Measurements from ENCODE around the gene EIF5B.
"Not testable (repeated sequence)": the region's sequence is repeated elsewhere in the genome, so short reads cannot be mapped to it uniquely, and the experiment has no call there.

The EIF5B gene

DNA sequence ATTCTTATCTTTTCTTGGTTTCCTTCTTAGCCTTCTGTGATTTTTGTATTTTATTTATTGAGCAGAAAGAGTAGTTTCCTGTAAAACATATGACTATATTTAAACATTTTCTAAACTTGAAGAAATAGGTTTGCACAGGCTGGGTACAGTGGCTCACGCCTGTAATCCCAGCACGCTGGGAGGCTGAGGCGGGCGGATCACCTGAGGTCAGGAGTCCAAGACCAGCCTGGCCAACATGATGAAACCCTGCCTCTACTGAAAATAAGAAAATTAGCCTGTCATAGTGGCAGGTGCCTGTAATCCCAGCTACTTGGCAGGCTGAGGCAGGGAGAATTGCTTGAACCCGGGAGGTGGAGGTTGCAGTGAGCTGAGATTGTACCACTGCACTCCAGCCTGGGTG is 31.7 kb downstream of the EIF5B start:
- not testable (repeated sequence) for DNase-seq

GRCh38 chr2:99373144-99373543 is 36.0 kb downstream of the EIF5B start:
- DNase-seq = no peak

DNA sequence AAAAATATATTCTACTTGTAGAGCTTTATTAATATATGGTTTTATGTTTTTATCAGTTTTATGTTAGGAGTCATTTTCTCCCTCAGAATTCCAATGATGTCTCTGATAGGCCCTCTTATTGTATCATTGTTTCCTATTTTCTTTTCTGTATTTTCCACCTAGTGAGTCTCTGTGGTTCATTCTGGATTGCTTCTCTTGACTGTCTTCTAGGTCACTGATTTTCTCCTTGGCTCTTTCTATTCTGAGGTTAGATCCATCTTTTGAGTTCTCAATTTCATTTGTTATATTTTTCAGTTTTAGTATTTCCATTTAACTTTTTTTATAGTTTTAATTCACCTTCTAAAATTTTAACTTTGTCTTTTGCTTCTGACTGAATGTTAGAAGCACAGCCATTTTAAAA is 37.6 kb downstream of the EIF5B start:
- DNase-seq = no peak

DNA sequence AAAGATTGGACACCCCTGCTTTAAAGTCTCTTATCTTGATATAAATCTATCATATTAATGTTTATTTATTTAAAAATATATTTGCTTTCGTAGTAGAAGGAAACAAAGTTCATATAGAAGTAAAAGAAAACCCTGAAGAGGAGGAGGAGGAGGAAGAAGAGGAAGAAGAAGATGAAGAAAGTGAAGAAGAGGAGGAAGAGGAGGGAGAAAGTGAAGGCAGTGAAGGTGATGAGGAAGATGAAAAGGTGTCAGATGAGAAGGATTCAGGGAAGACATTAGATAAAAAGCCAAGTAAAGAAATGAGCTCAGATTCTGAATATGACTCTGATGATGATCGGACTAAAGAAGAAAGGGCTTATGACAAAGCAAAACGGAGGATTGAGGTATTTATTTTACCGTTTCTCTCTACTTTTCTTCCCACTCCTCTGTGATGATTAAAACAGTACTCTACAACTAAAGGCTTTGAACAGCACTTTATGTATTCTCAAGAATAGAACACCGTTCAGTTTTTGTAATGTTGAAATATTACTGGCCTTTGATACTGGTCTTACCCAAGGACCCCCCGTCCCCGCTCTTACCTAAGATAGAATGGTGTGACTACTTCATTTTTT is 39.2 kb downstream of the EIF5B start:
- DNase-seq = no peak

DNA sequence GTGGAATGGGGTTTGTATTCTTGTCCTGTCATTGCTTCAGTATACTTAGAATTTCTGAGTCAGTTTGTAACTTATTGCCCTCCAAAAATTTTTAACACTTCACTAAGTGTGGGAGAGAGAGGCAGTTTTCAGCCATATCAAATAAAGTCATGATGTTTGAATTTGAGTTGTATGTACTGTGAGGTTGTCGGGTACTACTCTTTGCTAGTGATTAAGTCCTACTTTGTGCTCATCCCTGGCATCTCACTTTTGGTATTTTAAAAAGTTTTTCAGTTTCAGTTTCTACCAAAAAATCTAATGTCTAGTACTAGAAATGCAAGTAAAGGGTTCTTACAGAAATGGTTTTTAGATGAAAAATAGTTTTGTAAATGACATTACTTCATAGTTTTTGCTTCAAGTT is 40.7 kb downstream of the EIF5B start:
- DNase-seq = no peak

GRCh38 chr2:99380376-99381010 is 43.3 kb downstream of the EIF5B start:
- DNase-seq = no peak

GRCh38 chr2:99382143-99382542 is 45.0 kb downstream of the EIF5B start:
- DNase-seq = no peak

- DNase-seq = no peak
Observed at GRCh38 chr2:99386011-99386410, 48.8 kb downstream of the EIF5B start.

DNA sequence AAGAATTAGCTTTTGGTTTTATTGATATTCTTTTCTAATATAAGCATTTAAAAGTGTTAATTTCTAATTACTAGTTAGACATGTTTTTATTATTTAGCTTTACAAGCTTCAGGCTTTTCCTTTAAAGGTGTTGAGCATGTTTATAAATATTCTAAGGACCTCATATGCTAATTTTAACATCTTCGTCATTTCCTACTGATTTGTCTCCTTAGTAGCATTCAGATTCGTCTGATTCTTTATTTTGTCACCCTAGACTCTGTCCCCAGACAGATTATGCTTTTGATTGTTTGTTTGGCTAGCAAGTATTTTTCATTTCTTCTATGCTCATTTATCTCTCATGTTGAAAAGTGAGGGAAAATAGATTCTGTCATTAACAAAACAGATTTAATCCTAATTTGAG is 51.7 kb downstream of the EIF5B start:
- DNase-seq = no peak

- no peak for DNase-seq
Observed at GRCh38 chr2:99389371-99389770, 52.2 kb downstream of the EIF5B start.

DNA sequence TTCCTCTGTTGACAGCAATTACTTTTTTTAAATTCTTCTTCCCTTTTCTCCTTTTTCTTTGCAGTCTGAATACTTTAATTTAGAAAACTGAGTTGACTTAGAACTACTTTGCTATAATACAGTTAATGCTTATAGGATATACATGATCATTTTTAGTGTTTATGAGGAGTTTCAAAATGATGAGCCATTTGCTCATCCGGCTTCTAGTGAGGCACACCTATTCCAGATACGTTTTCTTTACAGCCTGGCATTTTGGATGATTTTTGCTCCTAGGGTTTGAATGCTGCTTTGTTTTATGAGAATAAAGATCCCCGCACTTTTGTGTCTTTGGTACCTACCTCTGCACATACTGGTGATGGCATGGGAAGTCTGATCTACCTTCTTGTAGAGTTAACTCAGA is 52.8 kb downstream of the EIF5B start:
- DNase-seq = no peak

GRCh38 chr2:99395589-99396130 is 58.5 kb downstream of the EIF5B start:
- no peak for DNase-seq

GRCh38 chr2:99397266-99397920 is 60.2 kb downstream of the EIF5B start:
- DNase-seq = no peak

DNA sequence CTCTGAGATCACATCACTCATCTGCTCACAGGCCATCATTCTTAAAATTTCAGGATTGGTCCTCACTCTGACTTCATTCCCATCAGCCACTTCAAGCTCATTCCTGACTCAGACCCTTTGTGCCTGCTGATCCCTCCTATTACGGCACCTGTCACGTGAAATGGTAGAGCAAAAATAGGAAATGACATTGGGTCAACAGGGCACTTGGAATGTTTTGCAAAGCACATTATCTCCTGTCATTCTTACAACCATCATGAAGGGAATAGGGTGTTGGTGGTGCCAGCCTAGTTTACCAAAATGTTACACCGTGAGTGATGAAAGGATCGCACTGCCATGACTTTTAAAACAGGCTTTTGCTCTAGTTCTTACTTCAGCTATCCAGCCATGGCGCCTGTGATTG is 61.1 kb downstream of the EIF5B start:
- no peak for DNase-seq

DNA sequence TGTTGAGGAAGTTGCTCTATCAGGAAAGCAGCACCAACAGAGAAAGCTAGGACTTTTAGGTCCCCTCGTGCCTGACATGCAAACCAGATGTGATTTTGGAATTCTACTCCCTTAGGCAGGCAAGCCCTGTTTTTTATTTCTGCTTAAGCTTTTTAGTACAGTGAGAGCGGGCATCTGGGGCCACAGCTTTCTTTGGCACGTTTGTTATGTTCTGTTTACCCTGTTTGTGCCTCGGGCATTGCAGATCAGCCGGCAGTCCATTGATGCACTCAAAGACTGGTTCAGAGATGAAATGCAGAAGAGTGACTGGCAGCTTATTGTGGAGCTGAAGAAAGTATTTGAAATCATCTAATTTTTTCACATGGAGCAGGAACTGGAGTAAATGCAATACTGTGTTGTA is 61.9 kb downstream of the EIF5B start:
- DNase-seq = no peak

- DNase-seq = no peak
Observed at GRCh38 chr2:99399795-99400194, 62.6 kb downstream of the EIF5B start.

DNA sequence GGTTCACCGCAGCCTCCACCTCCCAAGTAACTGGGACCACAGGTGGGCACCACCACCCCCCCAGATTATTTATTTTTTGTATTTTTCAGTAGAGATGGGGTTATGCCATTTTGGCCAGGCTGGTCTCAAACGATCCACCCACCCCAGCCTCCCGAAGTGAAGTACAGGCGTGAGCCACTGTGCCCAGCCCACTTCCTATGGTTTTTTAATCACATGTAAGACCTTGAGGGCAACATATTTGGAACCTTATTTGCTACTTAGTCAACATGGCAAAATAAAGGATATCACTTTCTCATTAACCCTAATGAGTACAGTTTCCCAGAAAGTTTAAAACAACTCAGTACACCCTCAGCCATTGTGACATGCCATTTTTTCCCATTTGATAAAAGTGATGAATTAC is 64.7 kb downstream of the EIF5B start:
- no peak for DNase-seq

GRCh38 chr2:99403084-99403483 is 65.9 kb downstream of the EIF5B start:
- no peak for DNase-seq

DNA sequence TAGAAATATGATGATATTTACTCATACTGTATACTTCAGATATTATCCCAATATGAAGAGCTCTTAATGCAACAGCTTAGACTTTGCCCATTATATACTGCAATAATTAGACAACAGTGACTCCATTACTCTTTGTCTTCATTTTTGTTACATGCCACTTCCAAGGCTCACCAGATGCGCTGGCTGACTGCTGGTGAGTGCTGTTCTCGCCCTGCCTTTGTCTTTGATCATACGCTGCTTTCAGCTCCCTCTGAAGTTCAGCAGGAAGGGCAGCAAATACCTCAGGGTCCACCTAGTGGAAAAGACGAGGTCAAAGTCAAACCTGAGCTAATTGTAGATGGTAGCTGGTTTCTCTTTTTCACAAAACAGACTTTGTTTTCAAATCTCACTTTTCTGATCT is 66.3 kb downstream of the EIF5B start:
- DNase-seq = no peak

- no peak for DNase-seq
Observed at GRCh38 chr2:99404039-99404796, 67.0 kb downstream of the EIF5B start.

DNA sequence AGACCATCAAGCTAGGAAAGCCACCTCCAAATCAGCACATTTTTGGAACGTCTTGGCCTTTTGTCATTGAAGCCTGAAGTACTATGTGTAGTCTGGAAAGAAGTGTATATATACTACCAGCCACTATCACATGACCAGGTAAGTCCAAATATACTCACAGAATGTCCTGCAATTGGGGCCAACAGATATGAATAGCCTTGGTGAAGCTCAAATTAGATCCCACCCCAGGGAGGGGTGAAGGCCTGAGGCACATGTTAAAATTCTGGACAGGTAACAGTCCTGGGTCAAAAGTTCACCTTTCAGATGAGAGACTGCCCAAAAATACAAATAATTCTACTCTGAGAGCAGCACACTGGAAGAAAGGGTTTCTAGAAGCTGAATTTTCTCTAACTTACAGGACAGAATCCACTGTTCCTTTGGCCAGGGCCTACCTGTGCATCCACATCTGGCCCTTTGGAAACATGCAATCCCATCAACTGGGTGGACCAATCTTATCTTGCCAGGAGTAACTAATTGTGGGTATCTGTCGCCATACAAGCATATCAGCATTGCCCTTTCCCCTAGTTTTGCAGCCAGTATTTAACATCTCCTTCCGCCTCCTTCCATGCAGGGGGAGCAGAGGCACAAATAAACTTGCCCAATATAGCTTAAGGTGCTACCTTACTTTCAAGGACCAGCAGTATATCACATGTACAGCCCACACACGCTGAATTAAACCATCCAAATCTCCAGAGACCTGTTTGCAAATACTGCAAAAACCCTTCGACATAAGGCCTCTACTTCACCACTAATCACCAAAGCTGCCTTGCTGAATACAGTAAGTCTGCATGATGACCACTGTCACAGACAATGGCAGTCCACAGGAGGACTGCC is 67.8 kb downstream of the EIF5B start:
- DNase-seq = no peak

DNA sequence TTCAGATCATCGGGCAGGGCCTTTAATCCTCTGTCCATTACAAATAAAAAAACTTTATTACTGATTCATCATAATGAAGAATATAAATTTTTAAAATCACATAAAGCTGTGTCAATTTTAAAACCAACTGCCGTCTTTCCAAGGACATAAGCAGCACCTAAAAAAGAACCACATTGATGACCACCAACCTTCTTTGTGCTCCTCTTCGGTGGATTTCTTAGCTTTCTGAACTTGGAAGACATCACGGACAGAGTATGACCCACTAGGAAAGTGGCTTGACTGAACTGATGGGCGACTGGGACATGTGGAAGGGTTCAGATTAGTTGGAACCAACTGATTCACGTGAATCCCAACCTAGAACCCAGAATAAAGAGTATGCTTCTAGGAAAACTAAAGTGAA is 68.9 kb downstream of the EIF5B start:
- no peak for DNase-seq

GRCh38 chr2:99410276-99410675 is 73.1 kb downstream of the EIF5B start:
- DNase-seq = no peak
